ENCODE data around the gene CDC25B. TPM values are rescaled to one million over a fixed set of nuclear protein-coding genes. Genes with fewer than 3 reads are reported as not detected.
A peak's percentile ranks its signal among the peaks of the same experiment; 100 is the strongest.

The CDC25B gene
- total RNA-seq, 4 donors from 2014 or later = 11.7 to 44.3 (median 25.6) TPM

DNA sequence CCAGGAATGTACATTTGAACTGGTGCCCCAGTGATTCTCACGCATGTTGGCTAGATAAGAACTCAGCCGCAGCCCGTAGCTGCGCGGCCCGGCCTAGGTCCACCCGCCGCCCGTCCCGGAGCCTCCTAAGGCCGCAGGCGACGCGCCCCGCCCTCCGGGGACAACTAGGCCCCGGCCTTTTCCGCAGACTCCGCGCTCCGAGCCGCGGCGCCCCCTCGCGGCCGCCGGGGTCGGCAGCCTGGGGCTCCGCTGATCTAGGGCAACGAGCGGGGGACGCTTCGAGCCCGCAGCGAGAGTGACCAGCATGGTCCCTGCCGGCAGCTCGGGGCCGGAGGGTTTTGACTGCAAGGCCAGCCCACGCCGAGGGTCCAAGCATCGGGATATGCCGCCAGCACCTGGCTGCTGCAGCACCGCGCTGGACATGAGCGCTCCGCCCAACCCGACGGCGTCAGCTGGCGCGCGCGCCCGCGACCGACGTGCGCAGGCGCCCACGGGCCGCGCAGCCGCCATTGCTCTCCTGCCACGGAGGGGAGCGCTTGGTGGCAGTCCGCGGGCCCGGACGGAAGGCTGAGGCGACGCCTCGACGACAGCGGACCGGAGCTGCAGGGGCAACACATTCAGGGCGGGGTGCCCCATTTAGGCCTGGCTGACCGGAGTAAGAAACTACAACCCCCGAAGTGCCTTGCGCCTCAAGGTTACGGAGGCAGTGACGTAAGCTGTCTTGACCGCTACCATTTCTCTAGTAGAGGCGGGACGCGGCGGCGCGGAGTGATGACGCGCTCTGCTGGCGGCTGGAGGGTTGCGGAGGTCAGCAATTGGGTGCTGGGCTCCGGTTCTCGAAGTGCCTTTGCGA is 24.2 kb downstream of the CDC25B start, which contains the start of gene AP5S1:
TSS of gene AP5S1 (plus strand) at position 500 of the 853 bp plus-strand sequence. CDS start 1,571 bp downstream, outside the sequence.
- ATAC-seq (ENCODE audit: low FRiP score) (peak; percentile 88), DNase-seq (ENCODE audit: low spot score) (peak; percentile 96)
- TF ChIP-seq, protein P1, sequence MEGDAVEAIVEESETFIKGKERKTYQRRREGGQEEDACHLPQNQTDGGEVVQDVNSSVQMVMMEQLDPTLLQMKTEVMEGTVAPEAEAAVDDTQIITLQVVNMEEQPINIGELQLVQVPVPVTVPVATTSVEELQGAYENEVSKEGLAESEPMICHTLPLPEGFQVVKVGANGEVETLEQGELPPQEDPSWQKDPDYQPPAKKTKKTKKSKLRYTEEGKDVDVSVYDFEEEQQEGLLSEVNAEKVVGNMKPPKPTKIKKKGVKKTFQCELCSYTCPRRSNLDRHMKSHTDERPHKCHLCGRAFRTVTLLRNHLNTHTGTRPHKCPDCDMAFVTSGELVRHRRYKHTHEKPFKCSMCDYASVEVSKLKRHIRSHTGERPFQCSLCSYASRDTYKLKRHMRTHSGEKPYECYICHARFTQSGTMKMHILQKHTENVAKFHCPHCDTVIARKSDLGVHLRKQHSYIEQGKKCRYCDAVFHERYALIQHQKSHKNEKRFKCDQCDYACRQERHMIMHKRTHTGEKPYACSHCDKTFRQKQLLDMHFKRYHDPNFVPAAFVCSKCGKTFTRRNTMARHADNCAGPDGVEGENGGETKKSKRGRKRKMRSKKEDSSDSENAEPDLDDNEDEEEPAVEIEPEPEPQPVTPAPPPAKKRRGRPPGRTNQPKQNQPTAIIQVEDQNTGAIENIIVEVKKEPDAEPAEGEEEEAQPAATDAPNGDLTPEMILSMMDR (IDR thresholded peaks at IDR 0.05) = peak in 2 of 3 donors; percentile 60 to 98

DNA sequence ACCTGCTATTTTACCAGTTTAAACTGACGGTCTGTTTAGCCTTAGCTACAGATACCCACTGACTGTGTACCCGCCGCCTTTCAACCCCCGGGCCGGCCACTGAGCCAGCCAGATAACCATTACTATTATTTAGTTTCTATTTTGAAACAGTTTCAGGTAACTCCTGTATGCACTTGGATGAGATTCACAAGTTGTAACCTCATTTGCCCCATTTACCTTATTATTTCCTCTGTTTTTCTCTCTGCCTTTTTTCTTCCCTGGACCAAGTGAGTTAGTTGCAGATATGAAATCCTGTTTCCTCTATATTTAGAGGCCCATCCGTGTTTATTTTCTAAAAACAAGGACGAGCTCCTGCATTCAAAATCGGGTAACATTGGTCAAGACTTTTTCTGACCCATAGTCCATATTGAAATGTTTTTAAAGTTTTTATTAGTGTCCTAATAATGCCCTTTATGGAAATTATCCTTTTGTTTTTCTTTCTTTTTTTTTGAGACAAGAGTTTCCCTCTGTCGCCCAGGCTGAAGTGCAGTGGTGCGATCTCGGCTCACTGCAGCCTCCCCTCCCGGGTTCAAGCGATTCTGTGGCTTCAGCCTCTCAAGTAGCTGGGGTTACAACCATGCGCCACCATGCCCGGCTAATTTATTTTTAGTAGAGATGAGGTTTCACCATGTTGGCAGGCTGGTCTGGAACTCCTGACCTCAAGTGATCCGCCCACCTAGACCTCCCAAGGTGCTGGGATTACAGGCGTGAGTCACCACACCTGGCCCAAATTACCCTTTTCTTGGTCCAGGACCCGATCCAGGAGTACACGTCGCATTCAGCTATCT is 25.0 kb downstream of the CDC25B start:
- ATAC-seq (ENCODE audit: low FRiP score) = no peak
- no peak for DNase-seq (ENCODE audit: low spot score)
- TF ChIP-seq, protein P1 (IDR thresholded peaks at IDR 0.05) = no peak

DNA sequence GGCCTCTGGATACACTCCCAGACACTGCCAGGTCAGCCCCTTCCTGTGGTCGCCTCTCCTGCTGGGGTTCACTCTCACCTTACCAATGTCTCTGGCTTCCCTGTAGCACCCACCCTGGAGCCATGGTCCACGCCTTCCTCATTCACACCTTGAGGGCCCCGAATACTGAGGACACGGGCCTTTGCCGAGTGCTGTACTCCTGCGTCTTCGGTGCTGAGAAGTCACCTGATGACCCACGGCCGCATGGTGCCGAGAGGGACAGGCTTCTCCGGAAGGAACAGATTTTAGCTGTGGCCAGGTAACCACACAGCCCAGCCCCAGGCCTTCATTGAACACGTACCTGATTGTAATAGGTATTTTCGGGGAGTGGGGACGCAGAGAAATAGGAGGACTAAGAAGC is 25.9 kb downstream of the CDC25B start:
- TF ChIP-seq, protein P1 (IDR thresholded peaks at IDR 0.05) = no peak
- DNase-seq (ENCODE audit: low spot score) = no peak
- no peak for ATAC-seq (ENCODE audit: low FRiP score)

DNA sequence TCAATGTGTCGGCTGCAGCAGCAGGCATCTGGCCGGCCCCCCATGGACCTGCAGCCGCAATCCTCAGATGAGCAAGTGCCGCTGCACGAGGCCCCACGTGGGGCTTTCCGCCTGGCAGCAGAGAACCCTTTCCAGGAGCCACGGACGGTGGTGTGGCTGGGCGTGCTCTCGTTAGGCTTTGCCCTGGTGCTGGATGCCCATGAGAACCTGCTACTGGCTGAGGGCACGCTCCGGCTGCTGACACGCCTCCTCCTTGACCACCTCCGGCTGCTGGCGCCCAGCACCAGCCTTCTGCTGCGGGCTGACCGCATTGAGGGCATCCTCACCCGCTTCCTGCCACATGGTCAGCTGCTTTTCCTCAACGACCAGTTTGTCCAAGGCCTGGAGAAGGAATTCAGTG is 27.8 kb downstream of the CDC25B start:
- ATAC-seq (ENCODE audit: low FRiP score) (no peak), DNase-seq (ENCODE audit: low spot score) (no peak)
- TF ChIP-seq, protein P1 (IDR thresholded peaks at IDR 0.05) = no peak

DNA sequence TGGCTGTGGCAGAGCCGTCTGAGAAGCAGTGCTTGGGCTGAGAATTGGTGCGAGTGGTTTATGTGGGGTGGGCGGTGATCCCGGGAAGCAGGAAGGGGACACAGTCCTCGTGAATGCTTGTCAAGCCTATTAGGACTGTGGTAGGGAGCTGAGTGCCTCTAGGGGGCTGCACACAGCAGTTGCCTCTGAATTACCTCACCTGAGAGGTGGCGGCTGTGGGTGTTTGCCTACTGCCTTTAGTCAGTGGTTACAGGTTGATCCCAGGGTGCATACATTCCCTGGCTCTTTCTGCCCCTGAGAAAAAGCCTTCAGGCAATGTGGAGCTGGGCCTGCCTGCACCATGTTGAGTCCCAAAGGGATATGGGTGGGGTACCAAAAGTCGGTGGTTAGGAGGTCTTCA is 29.4 kb downstream of the CDC25B start:
- ATAC-seq (ENCODE audit: low FRiP score) (no peak), DNase-seq (ENCODE audit: low spot score) (no peak)
- TF ChIP-seq, protein P1 (IDR thresholded peaks at IDR 0.05) = no peak

DNA sequence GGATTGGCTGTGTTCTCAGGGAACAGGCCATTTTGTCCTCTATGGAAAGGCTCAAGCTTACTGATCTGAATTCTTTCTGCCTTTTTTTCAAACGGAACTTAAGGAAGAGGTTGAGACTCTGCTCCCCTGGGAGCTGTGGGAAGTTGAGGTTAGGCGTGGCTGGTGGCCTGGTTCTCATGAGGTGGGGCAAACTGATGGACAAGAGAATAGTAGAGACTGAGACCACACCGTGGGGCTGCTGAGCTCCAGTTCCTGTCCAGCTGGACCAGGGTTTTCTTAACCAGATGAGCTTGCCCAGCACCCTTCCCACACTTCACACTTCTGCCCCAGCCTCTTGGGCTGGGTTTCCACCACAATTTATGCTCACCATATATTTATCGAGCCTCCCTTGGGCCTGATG is 30.3 kb downstream of the CDC25B start:
- ATAC-seq (ENCODE audit: low FRiP score) = no peak
- TF ChIP-seq, protein P1 (IDR thresholded peaks at IDR 0.05) = no peak
- no peak for DNase-seq (ENCODE audit: low spot score)

Measured in omental fat pad (tissue), 4 donors.